GM23248 (cell line): Measurements from ENCODE around the gene ZNF584.

ENCODE experiments used
- EZH2 ChIP-seq: fragments of 200-600 bp; sonication (generic); IDR thresholded peaks from 2 replicates; pipeline ENCODE4 v1.6.1; 2018; ENCODE audit warnings: antibody characterized with exemption, mild to moderate bottlenecking; ENCODE audit not compliant: insufficient read depth, poor library complexity, severe bottlenecking
- EZH2phosphoT487 ChIP-seq: fragments of 200-600 bp; sonication (generic); IDR thresholded peaks from 2 replicates; pipeline ENCODE4 v1.6.1; 2018; ENCODE audit warnings: antibody characterized with exemption, moderate library complexity, mild to moderate bottlenecking, low read depth; ENCODE audit not compliant: insufficient read depth

GRCh38 chr19:58395220-58395978 lies 13.1 kb upstream of the ZNF584 start, which contains the start of gene RNF225:
- TF ChIP-seq EZH2, result no peak
- TF ChIP-seq EZH2phosphoT487, result no peak
